GM19463 (cell line): Measurements from ENCODE around the gene OCA2.
"Not testable (repeated sequence)": the region's sequence is repeated elsewhere in the genome, so short reads cannot be mapped to it uniquely, and the experiment has no call there.

Experiments
- ATAC-seq: cut with Tn5 transposase; IDR thresholded peaks from one replicate; pipeline ENCODE4 v1.9.1; 2021; ENCODE audit warnings: mild to moderate bottlenecking, moderate library complexity; ENCODE audit not compliant: unreplicated experiment

The OCA2 gene

GRCh38 chr15:28026221-28026620 is 72.9 kb downstream of the OCA2 start:
- ATAC-seq = no peak

GRCh38 chr15:28025413-28025812 is 73.7 kb downstream of the OCA2 start:
- no peak for ATAC-seq

- no peak for ATAC-seq
Measured at GRCh38 chr15:28024889-28025250, 74.2 kb downstream of the OCA2 start.

GRCh38 chr15:28023933-28024888 is 74.9 kb downstream of the OCA2 start:
- no peak for ATAC-seq

- ATAC-seq = no peak
Measured at GRCh38 chr15:28023422-28023821, 75.7 kb downstream of the OCA2 start.

GRCh38 chr15:28022961-28023360 is 76.2 kb downstream of the OCA2 start:
- no peak for ATAC-seq

GRCh38 chr15:28022181-28022580 is 76.9 kb downstream of the OCA2 start:
- no peak for ATAC-seq

GRCh38 chr15:28021281-28022039 is 77.7 kb downstream of the OCA2 start:
- no peak for ATAC-seq

GRCh38 chr15:28020644-28021043 is 78.5 kb downstream of the OCA2 start:
- ATAC-seq = no peak

GRCh38 chr15:28019594-28020309 is 79.4 kb downstream of the OCA2 start:
- no peak for ATAC-seq

GRCh38 chr15:28018291-28019044 is 80.6 kb downstream of the OCA2 start:
- no peak for ATAC-seq

GRCh38 chr15:28017423-28017924 is 81.6 kb downstream of the OCA2 start:
- no peak for ATAC-seq

GRCh38 chr15:28015855-28016254 is 83.3 kb downstream of the OCA2 start:
- ATAC-seq = no peak

- no peak for ATAC-seq
Measured at GRCh38 chr15:28014623-28015200, 84.4 kb downstream of the OCA2 start.

GRCh38 chr15:28013976-28014375 is 85.1 kb downstream of the OCA2 start:
- no peak for ATAC-seq

- ATAC-seq = no peak
Measured at GRCh38 chr15:28013480-28013879, 85.6 kb downstream of the OCA2 start.

GRCh38 chr15:28012231-28012630 is 86.9 kb downstream of the OCA2 start:
- no peak for ATAC-seq

- ATAC-seq = not testable (repeated sequence)
Measured at GRCh38 chr15:28008175-28008574, 90.9 kb downstream of the OCA2 start.

- ATAC-seq = no peak
Measured at GRCh38 chr15:28006116-28006905, 92.8 kb downstream of the OCA2 start.
